DMS114 treated with DMSO at 0.1 percent for 48 hours (cell line): ENCODE results near the gene TECPR2.
"Not testable (repeated sequence)": the region's sequence is repeated elsewhere in the genome, so short reads cannot be mapped to it uniquely, and the experiment has no call there.

Experiments
- DNase-seq: peaks from one replicate; lab custom pipeline; 2025; ENCODE audit not compliant: unreplicated experiment; lab: John Stamatoyannopoulos, UW

The TECPR2 gene

GRCh38 chr14:102330806-102331205 is 31.9 kb upstream of the TECPR2 start:
- DNase-seq: no peak

GRCh38 chr14:102333390-102333789 is 29.4 kb upstream of the TECPR2 start:
- no peak for DNase-seq

GRCh38 chr14:102333795-102334705 is 28.7 kb upstream of the TECPR2 start:
- DNase-seq: no peak

- DNase-seq: no peak
Measured at GRCh38 chr14:102335163-102335562, 27.6 kb upstream of the TECPR2 start.

- no peak for DNase-seq
Measured at GRCh38 chr14:102338724-102339123, 24.0 kb upstream of the TECPR2 start.

- DNase-seq: no peak
Measured at GRCh38 chr14:102341566-102341965, 21.2 kb upstream of the TECPR2 start.

GRCh38 chr14:102342238-102342637 is 20.5 kb upstream of the TECPR2 start:
- no peak for DNase-seq

- no peak for DNase-seq
Measured at GRCh38 chr14:102344084-102344483, 18.7 kb upstream of the TECPR2 start.

GRCh38 chr14:102344485-102344884 is 18.3 kb upstream of the TECPR2 start:
- no peak for DNase-seq

GRCh38 chr14:102345232-102345631 is 17.5 kb upstream of the TECPR2 start:
- DNase-seq: no peak

GRCh38 chr14:102346645-102347044 is 16.1 kb upstream of the TECPR2 start:
- no peak for DNase-seq

GRCh38 chr14:102348376-102348775 is 14.4 kb upstream of the TECPR2 start:
- no peak for DNase-seq

- no peak for DNase-seq
Measured at GRCh38 chr14:102351023-102351422, 11.7 kb upstream of the TECPR2 start.

- not testable (repeated sequence) for DNase-seq
Measured at GRCh38 chr14:102351593-102351992, 11.1 kb upstream of the TECPR2 start.

GRCh38 chr14:102352213-102352612 is 10.5 kb upstream of the TECPR2 start:
- DNase-seq: no peak

GRCh38 chr14:102353126-102353619 is 9.6 kb upstream of the TECPR2 start:
- DNase-seq: no peak

GRCh38 chr14:102356280-102356679 is 6.5 kb upstream of the TECPR2 start:
- DNase-seq: no peak

- no peak for DNase-seq
Measured at GRCh38 chr14:102359341-102359740, 3.4 kb upstream of the TECPR2 start.

- no peak for DNase-seq
Measured at GRCh38 chr14:102360388-102360787, 2.4 kb upstream of the TECPR2 start.

- DNase-seq: no peak
Measured at GRCh38 chr14:102362084-102362483, 657 bp upstream of the TECPR2 start.

GRCh38 chr14:102363182-102363943 is 622 bp downstream of the TECPR2 start:
- DNase-seq: no peak

GRCh38 chr14:102370305-102370809 is 7.6 kb downstream of the TECPR2 start:
- DNase-seq: no peak
